Hair follicle dermal papilla cell (primary cell): ENCODE data around the gene C11orf65. TPM values are rescaled to one million over a fixed set of nuclear protein-coding genes. Genes with fewer than 3 reads are reported as not detected.

ENCODE experiments used
- total RNA-seq: library from RNA; depleted of rRNA; stranded (reverse); fragments of >200 nt; gene quantifications from 2 replicates; pipeline ENCODE4 v1.2.3, GENCODE V29; 2012

The C11orf65 gene
- 0.81 and 1.5 TPM in 2 replicates for total RNA-seq

DNA sequence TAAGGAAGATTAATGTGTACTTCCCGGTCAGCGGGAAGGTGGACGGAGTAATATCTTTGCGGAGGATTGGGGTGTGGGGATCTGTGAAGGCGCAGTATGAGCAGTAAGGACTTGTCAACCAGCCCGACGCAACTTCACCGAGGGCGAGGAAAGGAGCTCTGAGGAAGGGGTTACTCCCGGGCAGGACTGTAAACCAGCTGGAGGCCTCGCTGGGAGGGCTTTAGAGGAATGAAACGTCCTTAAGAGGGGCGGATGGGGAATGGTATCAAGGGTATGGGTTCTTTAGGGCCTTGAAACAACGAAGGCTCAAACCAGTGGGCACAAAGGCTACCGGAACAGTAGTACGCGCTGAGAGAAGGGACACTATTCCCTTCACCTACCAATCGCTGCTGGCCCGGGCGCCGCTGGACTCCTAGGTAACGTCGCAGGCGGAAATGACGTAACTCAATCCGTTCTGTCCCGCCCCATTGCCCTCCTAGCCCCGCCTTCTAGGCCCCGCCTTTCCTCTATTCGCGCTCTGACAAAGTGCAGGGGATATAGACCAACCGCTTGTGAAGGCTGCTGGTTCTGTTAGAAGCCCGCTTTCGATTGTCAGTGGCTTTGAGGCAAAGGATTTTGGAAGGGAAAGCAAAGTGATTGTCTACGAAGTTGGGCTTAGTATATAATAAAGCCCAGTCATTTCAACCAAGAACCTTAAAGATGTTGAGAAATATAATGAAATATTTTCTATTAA lies at the start of gene C11orf65:
C11orf65 (minus strand) TSS at position 439 of the 733 bp plus-strand sequence. CDS start 5,970 bp downstream, outside the sequence.

DNA sequence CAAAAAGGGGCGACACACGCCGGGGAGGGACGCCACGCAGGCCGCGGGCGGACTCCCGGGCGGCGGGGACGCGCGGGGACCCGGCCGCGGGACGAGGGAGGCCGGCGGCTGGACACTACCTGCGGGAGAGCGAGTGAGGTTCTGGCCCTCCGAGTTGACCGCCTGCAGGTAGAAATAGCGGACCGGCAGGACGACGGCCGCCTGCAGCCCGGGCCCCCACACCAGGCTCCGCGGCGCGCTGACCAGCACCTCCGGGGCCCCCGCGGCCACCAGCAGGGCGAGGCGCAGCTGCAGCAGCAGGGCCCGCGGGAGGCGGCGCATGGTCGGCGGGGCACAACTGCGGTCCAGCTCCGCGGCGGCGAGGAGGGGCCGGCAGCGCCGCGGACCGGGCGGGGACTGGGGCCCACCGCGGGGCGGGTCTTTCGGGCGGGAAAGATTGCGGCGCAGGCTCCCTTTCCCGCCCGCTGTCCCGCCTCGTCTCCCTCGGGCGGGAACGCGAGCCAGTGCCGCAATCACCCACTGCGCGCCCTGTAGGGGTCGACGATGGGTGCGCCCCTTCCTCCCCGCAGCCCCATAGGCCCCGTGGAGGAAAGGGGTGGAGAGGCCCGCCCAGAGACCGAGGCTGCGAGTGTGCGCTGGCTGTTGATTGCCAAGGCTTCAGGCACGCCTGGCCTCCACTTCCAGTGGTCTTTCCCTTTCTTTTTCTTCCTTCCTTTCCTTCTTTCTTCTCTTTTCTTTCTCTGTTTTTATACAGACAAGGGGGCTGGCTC lies 30.9 kb upstream of the C11orf65 start, which contains the start of gene POGLUT3:
POGLUT3 (minus strand) TSS at position 339 of the 770 bp plus-strand sequence; CDS start at position 321, 18 bp downstream.

Other genes with a start within 250 kb of the C11orf65 start
- 14.7 and 19.0 TPM in 2 replicates for gene NPAT, start 244.9 kb downstream of the C11orf65 start, total RNA-seq
- gene ATM, start 244.5 kb downstream of the C11orf65 start, total RNA-seq = 93.9 and 107 TPM in 2 replicates
- 63.0 and 69.0 TPM in 2 replicates for gene POGLUT3, start 30.9 kb upstream of the C11orf65 start, total RNA-seq
- 2.8 and 3.4 TPM in 2 replicates for gene EXPH5, start 126.2 kb upstream of the C11orf65 start, total RNA-seq
- 16.1 and 17.5 TPM in 2 replicates for gene DDX10, start 197.5 kb upstream of the C11orf65 start, total RNA-seq